NCI-H345 (cell line): ENCODE measurements around the gene CLCN1.

Experiments
- DNase-seq: peaks from one replicate; lab custom pipeline; 2025; lab: John Stamatoyannopoulos, UW

The CLCN1 gene

DNA sequence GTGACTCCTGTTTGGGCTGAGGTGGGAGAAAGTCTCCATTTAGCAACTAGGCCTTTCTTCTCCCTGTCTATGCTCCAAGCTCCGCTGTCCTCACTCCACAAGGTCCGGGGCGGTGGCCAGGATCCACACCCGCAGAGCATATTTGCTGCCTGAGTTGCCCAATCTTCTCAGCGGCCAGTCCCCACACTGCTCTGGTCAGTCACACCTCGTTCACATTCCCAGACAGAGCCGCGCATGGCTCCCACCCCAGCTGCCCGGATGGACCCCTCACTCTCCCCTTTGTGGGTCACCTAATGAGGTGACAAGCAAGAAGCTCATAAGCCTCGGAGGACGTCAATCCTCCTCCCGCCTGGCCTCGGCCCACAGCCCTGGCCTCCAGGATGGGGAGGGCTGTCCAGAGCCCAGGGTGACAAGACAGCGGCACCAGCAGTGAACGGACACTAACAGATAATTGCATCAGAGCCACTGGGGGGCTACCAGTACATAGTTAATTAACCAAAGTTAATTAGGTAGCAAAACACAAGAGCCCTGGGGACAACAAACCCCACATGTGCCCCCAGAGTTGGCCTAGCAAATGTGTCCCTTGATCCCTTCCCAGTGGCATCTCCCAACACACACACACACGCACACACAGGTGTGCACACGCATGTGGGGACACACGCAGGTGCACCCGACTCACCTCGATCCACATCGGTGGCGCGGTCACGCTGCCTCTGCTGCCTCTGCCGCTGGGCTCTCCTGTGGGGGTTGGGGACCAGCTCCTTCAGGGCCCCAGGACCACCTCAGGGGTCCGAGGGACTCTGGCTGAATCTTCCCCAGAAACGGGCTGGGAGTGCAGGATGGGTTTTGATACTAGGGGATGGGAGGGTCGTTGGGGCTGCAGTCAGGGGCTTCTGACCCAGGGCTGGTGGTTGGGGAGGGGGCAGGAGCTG, 81.0 kb downstream of the CLCN1 start:
- DNase-seq, result no peak

DNA sequence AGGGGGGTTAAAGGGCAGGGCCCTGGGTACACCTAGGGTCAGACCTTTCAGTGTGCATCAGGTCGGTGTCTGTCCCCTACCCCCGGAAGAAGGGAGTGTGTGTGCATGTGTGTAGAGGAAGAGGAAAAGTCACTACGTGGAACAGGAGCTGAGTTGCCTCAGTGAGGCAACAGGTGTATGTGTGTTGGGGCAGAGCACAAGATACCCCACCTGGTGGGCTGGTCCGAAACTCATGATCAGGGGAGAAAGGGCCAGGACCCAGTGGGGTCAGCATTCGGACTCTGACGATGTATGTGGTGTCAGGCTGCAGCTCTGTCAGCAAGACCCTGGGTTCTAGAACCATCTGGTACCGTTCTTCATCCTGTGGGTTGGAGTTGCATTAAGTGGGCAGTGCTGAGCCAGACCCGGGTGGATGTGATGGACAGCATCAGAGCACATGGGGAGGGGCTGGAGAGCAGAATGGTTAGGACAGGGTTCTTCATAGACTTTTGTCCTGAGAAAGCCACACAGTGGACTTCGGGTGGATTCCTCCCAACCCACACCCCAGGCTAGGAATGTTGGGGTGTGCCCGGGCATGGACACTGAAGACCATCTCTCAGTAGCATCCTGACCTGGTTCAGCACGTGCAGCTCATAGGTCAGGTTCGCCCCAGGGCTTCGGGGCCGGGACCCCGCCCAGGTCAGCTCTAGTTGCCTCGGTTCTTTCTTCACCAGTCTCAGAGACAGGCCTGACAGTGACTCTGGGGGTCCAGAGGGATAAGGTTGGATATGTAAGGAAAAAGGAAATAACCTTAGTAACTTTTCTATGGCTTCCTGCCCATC, 82.0 kb downstream of the CLCN1 start:
- no peak for DNase-seq

DNA sequence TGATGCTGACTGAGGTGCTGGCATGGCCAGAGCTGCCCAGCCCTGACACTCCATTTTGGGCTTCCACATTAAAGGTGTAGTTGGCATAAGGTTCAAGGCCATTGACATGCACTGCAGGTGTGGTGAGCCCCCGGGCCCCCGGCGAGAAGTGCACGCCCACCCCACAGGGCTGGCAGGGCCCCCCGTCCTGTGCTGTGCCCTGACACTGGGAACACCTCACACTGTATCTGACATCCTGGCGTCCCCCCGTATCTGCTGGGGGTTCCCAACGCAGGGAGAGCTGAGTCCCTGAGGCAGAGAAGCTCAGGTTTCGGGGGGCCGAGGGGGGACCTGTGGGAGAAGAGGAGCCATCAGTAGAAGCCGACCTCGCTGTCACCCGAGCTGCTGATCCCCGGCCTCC, 82.7 kb downstream of the CLCN1 start:
- DNase-seq, result no peak

DNA sequence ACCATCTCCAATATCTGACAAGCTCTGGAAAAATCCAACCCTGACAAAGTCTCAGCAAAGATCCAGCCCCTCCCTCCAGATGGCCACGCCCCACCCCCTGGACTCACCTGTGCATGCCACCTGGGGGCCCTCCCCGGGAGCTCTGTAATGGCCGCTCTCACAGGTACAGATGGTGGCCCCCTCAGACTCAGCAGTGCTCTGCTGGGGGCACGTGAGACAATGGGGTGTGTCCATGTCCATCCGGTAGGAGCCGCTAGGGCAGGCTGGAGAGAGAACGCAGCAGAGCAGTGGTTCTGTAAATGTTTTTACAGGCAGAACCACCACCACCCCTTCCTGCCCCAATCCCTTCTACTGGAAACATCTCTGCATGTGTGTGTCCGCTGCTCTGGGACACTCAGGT, 83.2 kb downstream of the CLCN1 start:
- DNase-seq, result no peak

DNA sequence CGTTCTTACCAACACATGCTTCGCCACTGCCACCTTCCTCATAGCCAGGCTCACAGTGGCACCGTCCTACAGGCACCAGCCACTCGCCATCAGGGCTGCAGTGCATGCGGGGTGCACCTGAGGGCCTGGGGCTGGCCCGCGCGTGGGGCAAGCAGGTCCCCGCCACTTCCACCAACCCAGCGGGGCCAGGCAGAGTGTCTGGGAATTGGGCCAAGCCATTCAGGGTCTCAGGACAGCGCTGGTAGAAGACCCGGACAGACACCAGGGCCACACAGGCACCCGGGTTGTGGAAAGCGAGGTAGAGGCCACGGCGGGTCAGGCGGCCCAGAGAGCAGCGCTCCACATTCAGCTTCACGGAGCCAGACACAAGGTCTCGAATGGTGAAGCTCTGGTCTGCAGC, 83.7 kb downstream of the CLCN1 start:
- no peak for DNase-seq

DNA sequence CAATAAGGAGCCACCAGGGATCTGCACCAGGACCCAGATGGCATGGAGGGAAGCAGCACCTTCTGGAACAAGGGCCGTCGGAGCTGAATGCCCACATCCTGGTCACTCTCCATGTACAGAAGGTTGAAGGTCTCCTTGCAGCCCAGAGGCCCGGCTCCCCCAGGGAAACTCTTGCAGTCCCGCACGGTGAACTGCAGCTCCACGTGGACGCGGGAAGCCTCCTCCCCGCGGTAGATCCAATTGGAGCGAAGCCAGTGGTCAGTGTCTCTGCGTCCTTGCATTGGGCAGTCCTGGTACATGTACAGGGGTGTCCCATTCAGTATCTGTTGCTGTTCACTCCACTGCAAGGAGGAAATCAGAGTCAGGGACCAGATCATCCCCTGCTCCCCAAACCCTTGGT, 85.4 kb downstream of the CLCN1 start:
- no peak for DNase-seq
